DOHH2 (cell line): ENCODE results near the gene DNMT3A.

Source experiments
- H3F3A ChIP-seq: fragments of 200-600 bp; sonication (generic), shearing (Covaris generic); 2 replicates; pipeline ENCODE4 v1.6.0; 2016; ENCODE audit warnings: antibody characterized with exemption, mild to moderate bottlenecking; ENCODE audit not compliant: control insufficient read depth, insufficient read depth
- H3K27ac ChIP-seq: fragments of 200-600 bp; sonication (generic); 2 replicates; pipeline ENCODE4 v1.5.1; 2014; ENCODE audit warnings: low read depth, mild to moderate bottlenecking, low read length, moderate library complexity
- H3K27me3 ChIP-seq: fragments of 200-600 bp; sonication (generic); 2 replicates; pipeline ENCODE4 v1.6.1; 2014; ENCODE audit warnings: mild to moderate bottlenecking, low read length, mixed read lengths; ENCODE audit not compliant: control insufficient read depth
- H3K36me3 ChIP-seq: fragments of 200-600 bp; sonication (generic); 2 replicates; pipeline ENCODE4 v1.6.1; 2014; ENCODE audit warnings: mild to moderate bottlenecking, low read length, moderate library complexity, mixed read lengths; ENCODE audit not compliant: control insufficient read depth
- H3K4me1 ChIP-seq: fragments of 200-600 bp; sonication (generic); 2 replicates; pipeline ENCODE4 v1.6.1; 2014; ENCODE audit warnings: mild to moderate bottlenecking, low read length, mixed read lengths; ENCODE audit not compliant: control insufficient read depth
- H3K4me2 ChIP-seq: fragments of 200-600 bp; sonication (generic); 2 replicates; pipeline ENCODE4 v1.6.0; 2014; ENCODE audit warnings: mild to moderate bottlenecking, low read length, moderate library complexity
- H3K4me3 ChIP-seq: fragments of 200-600 bp; sonication (generic); 2 replicates; pipeline ENCODE4 v1.5.1; 2014; ENCODE audit warnings: mild to moderate bottlenecking, low read length, mixed read lengths
- H3K79me2 ChIP-seq: fragments of 200-600 bp; sonication (generic); 2 replicates; pipeline ENCODE4 v1.6.1; 2014; ENCODE audit warnings: mild to moderate bottlenecking, low read length, mixed read lengths; ENCODE audit not compliant: control insufficient read depth
- H3K9me2 ChIP-seq: fragments of 200-600 bp; sonication (generic); replicated peaks from 2 replicates; pipeline ENCODE4 v1.6.1; 2014; ENCODE audit warnings: mild to moderate bottlenecking, low read length, mixed read lengths; ENCODE audit not compliant: control insufficient read depth
- H3K9me3 ChIP-seq: fragments of 200-600 bp; sonication (generic); 2 replicates; pipeline ENCODE4 v1.6.1; 2014; ENCODE audit warnings: antibody characterized with exemption, low read length, mixed read lengths; ENCODE audit not compliant: control insufficient read depth, insufficient read depth
- H4K20me1 ChIP-seq: fragments of 200-600 bp; sonication (generic); 2 replicates; pipeline ENCODE4 v1.6.0; 2014; ENCODE audit warnings: low read depth, mild to moderate bottlenecking, antibody characterized with exemption, low read length, moderate library complexity; ENCODE audit not compliant: control insufficient read depth, insufficient read depth
- CTCF ChIP-seq: fragments of 200-600 bp; sonication (generic); IDR thresholded peaks from one replicate; pipeline ENCODE4 v1.5.1; 2014; ENCODE audit warnings: antibody characterized with exemption, mild to moderate bottlenecking, low read depth, low read length; ENCODE audit not compliant: poor library complexity, severe bottlenecking
- EZH2phosphoT487 ChIP-seq: fragments of 200-600 bp; sonication (generic); IDR thresholded peaks from 2 replicates; pipeline ENCODE4 v1.6.1; 2017; ENCODE audit warnings: borderline replicate concordance, mild to moderate bottlenecking, antibody characterized with exemption, low read length, moderate library complexity, mixed read lengths

The DNMT3A gene

GRCh38 chr2:25373269-25373981, 31.7 kb upstream of the DNMT3A start:
- Histone ChIP-seq H3K4me3 (no peak overlapping the region), H3K27me3 (no peaks in the 10 kb centered on the region), H3F3A (no peaks in the 10 kb centered on the region), H3K36me3 (no peaks in the 10 kb centered on the region), H3K79me2 (no peaks in the 10 kb centered on the region), H3K4me1 (peaks cover 17% of the 10 kb centered on the region), H3K9me2 (no peaks in the 10 kb centered on the region), H4K20me1 (no peaks in the 10 kb centered on the region), H3K27ac (no peak overlapping the region), H3K4me2 (no peak overlapping the region), H3K9me3 (no peaks in the 10 kb centered on the region)
- no peak for TF ChIP-seq CTCF
- TF ChIP-seq EZH2phosphoT487 = no peak

- TF ChIP-seq EZH2phosphoT487 (no peak), CTCF (no peak)
- H3K27ac ChIP-seq = no peak overlapping the region
- H3F3A ChIP-seq = no peaks in the 10 kb centered on the region
- H3K9me3 ChIP-seq = no peaks in the 10 kb centered on the region
- H3K4me2 ChIP-seq = no peak overlapping the region
- no peaks in the 10 kb centered on the region for H4K20me1 ChIP-seq
- no peaks in the 10 kb centered on the region for H3K36me3 ChIP-seq
- H3K4me3 ChIP-seq = no peak overlapping the region
- H3K79me2 ChIP-seq = no peaks in the 10 kb centered on the region
- no peaks in the 10 kb centered on the region for H3K9me2 ChIP-seq
- peaks cover 15% of the 10 kb centered on the region for H3K4me1 ChIP-seq
- H3K27me3 ChIP-seq = no peaks in the 10 kb centered on the region
Measured at GRCh38 chr2:25372405-25373268, 30.9 kb upstream of the DNMT3A start.

GRCh38 chr2:25371253-25372241, 29.8 kb upstream of the DNMT3A start:
- H3K4me3 ChIP-seq = no peak overlapping the region
- no peaks in the 10 kb centered on the region for H3K9me2 ChIP-seq
- H3K4me1 ChIP-seq = peaks cover 5% of the 10 kb centered on the region
- H4K20me1 ChIP-seq = no peaks in the 10 kb centered on the region
- H3K27me3 ChIP-seq = no peaks in the 10 kb centered on the region
- no peak overlapping the region for H3K4me2 ChIP-seq
- H3K79me2 ChIP-seq = no peaks in the 10 kb centered on the region
- H3K9me3 ChIP-seq = no peaks in the 10 kb centered on the region
- TF ChIP-seq CTCF (no peak), EZH2phosphoT487 (no peak)
- H3F3A ChIP-seq = no peaks in the 10 kb centered on the region
- H3K36me3 ChIP-seq = no peaks in the 10 kb centered on the region
- H3K27ac ChIP-seq = no peak overlapping the region
